Bronchial epithelial cell (primary cell): ENCODE results near the gene IBA57. TPM values are rescaled to one million over a fixed set of nuclear protein-coding genes. Genes with fewer than 3 reads are reported as not detected.

Experiments
- DNase-seq: peaks from one replicate; pipeline ENCODE4 v3.0.0-alpha.2; 2010; ENCODE audit warnings: low read depth
- FAIRE-seq: peaks from 2 replicates; lab custom pipeline; 2011; peaks lifted over from hg19 to GRCh38; lab: Jason Lieb, UNC
- H3K27me3 ChIP-seq: 2 replicates; pipeline ENCODE4 v1.5.1; 2011; ENCODE audit warnings: low read length; ENCODE audit not compliant: control insufficient read depth, insufficient read depth
- H3K36me3 ChIP-seq: 2 replicates; pipeline ENCODE4 v1.5.1; 2011; ENCODE audit warnings: low read length; ENCODE audit not compliant: control insufficient read depth, insufficient read depth
- H3K4me3 ChIP-seq: 2 replicates; pipeline ENCODE4 v1.5.1; 2011; ENCODE audit warnings: mild to moderate bottlenecking, low read depth, low read length, control low read depth
- CTCF ChIP-seq: IDR thresholded peaks from 2 replicates; pipeline ENCODE4 v1.5.1; 2011; ENCODE audit warnings: mild to moderate bottlenecking, moderate library complexity, low read length, control low read depth, inconsistent platforms; ENCODE audit not compliant: insufficient read depth, severe bottlenecking
- total RNA-seq: library from RNA; depleted of rRNA; stranded (reverse); fragments of >200 nt; gene quantifications from 2 replicates; pipeline ENCODE4 v1.2.1, GENCODE V29; 2014

The IBA57 gene
- total RNA-seq, 1 donor from 2014 or later: 2.6 TPM

- no peak for TF ChIP-seq CTCF
- no peaks in the 10 kb centered on the region for H3K36me3 ChIP-seq
- no peak for DNase-seq
- FAIRE-seq: no peak
- H3K4me3 ChIP-seq: no peak overlapping the region
- H3K27me3 ChIP-seq: no peaks in the 10 kb centered on the region
Measured at GRCh38 chr1:228122921-228123441, 42.6 kb upstream of the IBA57 start.

GRCh38 chr1:228123505-228123904 is 42.1 kb upstream of the IBA57 start:
- DNase-seq (no peak), FAIRE-seq (no peak)
- Histone ChIP-seq H3K27me3 (no peaks in the 10 kb centered on the region), H3K4me3 (no peak overlapping the region), H3K36me3 (no peaks in the 10 kb centered on the region)
- TF ChIP-seq CTCF: no peak

GRCh38 chr1:228125185-228125584 is 40.4 kb upstream of the IBA57 start:
- DNase-seq: no peak
- FAIRE-seq: no peak

GRCh38 chr1:228131766-228132165 is 33.8 kb upstream of the IBA57 start:
- H3K27me3 ChIP-seq: no peaks in the 10 kb centered on the region
- FAIRE-seq: no peak
- H3K36me3 ChIP-seq: no peaks in the 10 kb centered on the region
- DNase-seq: no peak
- H3K4me3 ChIP-seq: no peak overlapping the region
- no peak for TF ChIP-seq CTCF

More at GRCh38 chr1:228125185-228125584, 40.4 kb upstream of the IBA57 start:
- H3K27me3 ChIP-seq: no peaks in the 10 kb centered on the region
- H3K4me3 ChIP-seq: no peak overlapping the region
- TF ChIP-seq CTCF: no peak
- H3K36me3 ChIP-seq: no peaks in the 10 kb centered on the region

- no peak for FAIRE-seq
Measured at GRCh38 chr1:228134591-228134990, 31.0 kb upstream of the IBA57 start.

More at GRCh38 chr1:228134591-228134990, 31.0 kb upstream of the IBA57 start:
- Histone ChIP-seq H3K4me3 (no peak overlapping the region), H3K27me3 (no peaks in the 10 kb centered on the region), H3K36me3 (no peaks in the 10 kb centered on the region)
- TF ChIP-seq CTCF: no peak
- DNase-seq: no peak
